Natural killer cell (primary cell): ENCODE measurements around the gene UBD. TPM values are rescaled to one million over a fixed set of nuclear protein-coding genes. Genes with fewer than 3 reads are reported as not detected.

Experiments
- ATAC-seq, 3 donors: fragments of 150-1000 bp in 2 of 3; fragments of 200-7000 bp in 1 of 3; cut with Tn5 transposase; 1 replicate in 1 of 3; 2 replicates in 2 of 3; pipeline ENCODE4 v1.10.0; 2021; ENCODE audit warnings: mild to moderate bottlenecking in 2 of 3, moderate library complexity in 2 of 3
- DNase-seq, 2 donors: peaks; one replicate each; pipeline versions ENCODE4 v3.0.0 to v3.0.0-alpha.2; 2013 to 2021; ENCODE audit warnings: mixed read lengths in 1 of 2
- H3K27ac ChIP-seq: one replicate; pipeline ENCODE4 v1.5.1; 2013; ENCODE audit warnings: mild to moderate bottlenecking, low read length
- H3K27me3 ChIP-seq: one replicate; pipeline ENCODE4 v1.6.1; 2013; ENCODE audit warnings: low read length; ENCODE audit not compliant: control insufficient read depth, insufficient read depth
- H3K36me3 ChIP-seq: one replicate; pipeline ENCODE4 v1.6.1; 2013; ENCODE audit warnings: low read length; ENCODE audit not compliant: control insufficient read depth, insufficient read depth
- H3K4me1 ChIP-seq: one replicate; pipeline ENCODE4 v1.6.1; 2013; ENCODE audit warnings: low read length; ENCODE audit not compliant: control insufficient read depth, insufficient read depth
- H3K4me3 ChIP-seq: one replicate; pipeline ENCODE4 v1.5.1; 2013; ENCODE audit warnings: low read length
- H3K9me3 ChIP-seq: one replicate; pipeline ENCODE4 v1.6.1; 2013; ENCODE audit warnings: low read length; ENCODE audit not compliant: control insufficient read depth, insufficient read depth
- H3K27ac Mint-ChIP-seq, 2 donors: one replicate each; pipeline ENCODE4 v1.8.0; 2022; ENCODE audit warnings: mild to moderate bottlenecking in 2 of 2, mixed read lengths in 2 of 2, moderate library complexity in 1 of 2
- H3K27me3 Mint-ChIP-seq, 2 donors: one replicate each; pipeline ENCODE4 v1.8.0; 2022; ENCODE audit warnings: low read depth in 2 of 2, mixed read lengths in 2 of 2
- H3K36me3 Mint-ChIP-seq: one replicate; pipeline ENCODE4 v1.8.0; 2022; ENCODE audit warnings: mixed read lengths
- H3K4me1 Mint-ChIP-seq, 2 donors: one replicate each; pipeline ENCODE4 v1.8.0; 2022; ENCODE audit warnings: mixed read lengths in 2 of 2
- H3K4me3 Mint-ChIP-seq: one replicate; pipeline ENCODE4 v1.8.0; 2022; ENCODE audit warnings: mild to moderate bottlenecking, moderate library complexity, mixed read lengths
- H3K9me3 Mint-ChIP-seq, 2 donors: one replicate each; pipeline ENCODE4 v1.8.0; 2022; ENCODE audit warnings: mixed read lengths in 2 of 2
- WGBS: methylation state at CpG from one replicate; pipeline ENCODE4 v1.1.7; 2013; ENCODE audit warnings: missing lambda C conversion rate; ENCODE audit not compliant: insufficient coverage; 5-methylcytosine and 5-hydroxymethylcytosine counted together
- intact Hi-C: fragments of 100-400 bp; cut with micrococcal nuclease; formaldehyde crosslinking; loops from one replicate; pipeline ENCODE4 v1.14.2; 2022
- total RNA-seq, 4 donors: library from RNA; stranded (reverse); fragments of 120-200 nt in 1 of 4; gene quantifications; one replicate each; pipeline versions ENCODE4 v1.2.3 to v1.2.4, GENCODE V29; 2013 to 2022
- TF ChIP-seq, protein P1 (sequence below): fragments of 200-600 bp; IDR thresholded peaks from one replicate; pipeline ENCODE4 v1.8.0; 2022; ENCODE audit warnings: antibody characterized with exemption

The UBD gene
- total RNA-seq, 3 donors from 2014 or later (not counting 1 experiment from before 2014, with no cell fraction given) = not detected

DNA sequence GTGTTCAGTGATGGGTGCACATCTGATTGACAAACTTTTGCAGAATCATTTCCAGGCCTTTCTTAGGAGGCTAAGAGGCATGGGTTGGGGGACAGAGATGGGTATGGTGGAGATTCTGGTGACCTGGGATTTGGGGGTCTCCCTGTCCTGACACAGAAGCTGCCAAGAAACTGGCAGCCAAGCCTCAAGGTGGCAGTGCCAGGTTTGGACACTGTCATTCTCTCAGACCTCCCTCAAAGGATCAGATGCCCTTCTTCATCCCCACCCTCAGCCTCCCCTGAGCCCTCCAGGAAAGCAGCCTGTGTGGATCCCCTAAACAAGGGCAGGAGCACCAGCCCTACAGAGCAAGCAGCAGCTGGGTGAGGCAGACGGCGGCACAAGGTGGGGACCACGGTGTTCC, 53.7 kb downstream of the UBD start:
- TF ChIP-seq, protein P1, sequence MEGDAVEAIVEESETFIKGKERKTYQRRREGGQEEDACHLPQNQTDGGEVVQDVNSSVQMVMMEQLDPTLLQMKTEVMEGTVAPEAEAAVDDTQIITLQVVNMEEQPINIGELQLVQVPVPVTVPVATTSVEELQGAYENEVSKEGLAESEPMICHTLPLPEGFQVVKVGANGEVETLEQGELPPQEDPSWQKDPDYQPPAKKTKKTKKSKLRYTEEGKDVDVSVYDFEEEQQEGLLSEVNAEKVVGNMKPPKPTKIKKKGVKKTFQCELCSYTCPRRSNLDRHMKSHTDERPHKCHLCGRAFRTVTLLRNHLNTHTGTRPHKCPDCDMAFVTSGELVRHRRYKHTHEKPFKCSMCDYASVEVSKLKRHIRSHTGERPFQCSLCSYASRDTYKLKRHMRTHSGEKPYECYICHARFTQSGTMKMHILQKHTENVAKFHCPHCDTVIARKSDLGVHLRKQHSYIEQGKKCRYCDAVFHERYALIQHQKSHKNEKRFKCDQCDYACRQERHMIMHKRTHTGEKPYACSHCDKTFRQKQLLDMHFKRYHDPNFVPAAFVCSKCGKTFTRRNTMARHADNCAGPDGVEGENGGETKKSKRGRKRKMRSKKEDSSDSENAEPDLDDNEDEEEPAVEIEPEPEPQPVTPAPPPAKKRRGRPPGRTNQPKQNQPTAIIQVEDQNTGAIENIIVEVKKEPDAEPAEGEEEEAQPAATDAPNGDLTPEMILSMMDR = no peak
- no peaks in the 10 kb centered on the region for H3K9me3 Mint-ChIP-seq
- no peak for ATAC-seq
- no peak overlapping the region for H3K27ac Mint-ChIP-seq
- Histone ChIP-seq H3K36me3 (no peaks in the 10 kb centered on the region), H3K4me1 (no peaks in the 10 kb centered on the region), H3K9me3 (no peaks in the 10 kb centered on the region), H3K27me3 (no peaks in the 10 kb centered on the region), H3K27ac (no peak overlapping the region), H3K4me3 (no peak overlapping the region)
- H3K4me1 Mint-ChIP-seq = no peaks in the 10 kb centered on the region
- no peaks in the 10 kb centered on the region for H3K36me3 Mint-ChIP-seq
- intact Hi-C loops = no loop called here
- 96% methylated on average over 3 of the region's 3 CpGs for WGBS
- H3K4me3 Mint-ChIP-seq = no peak overlapping the region
- no peak for DNase-seq
- H3K27me3 Mint-ChIP-seq = peaks cover 6 to 12% of the 10 kb centered on the region in 2 donors

Other genes starting within 250 kb of the UBD start
- gene OR5V1, start 190.9 kb downstream of the UBD start, total RNA-seq = not detected
- not detected for gene OR12D3, start 184.4 kb downstream of the UBD start, total RNA-seq
- not detected for gene OR12D2, start 164.1 kb downstream of the UBD start, total RNA-seq
- not detected for gene OR12D1, start 144.8 kb downstream of the UBD start, total RNA-seq
- not detected for gene OR10C1, start 120.4 kb downstream of the UBD start, total RNA-seq
- not detected for gene OR11A1, start 102.7 kb downstream of the UBD start, total RNA-seq
- gene OR2H1, start 102.6 kb downstream of the UBD start, total RNA-seq = not detected
- not detected for gene MAS1L, start 71.8 kb downstream of the UBD start, total RNA-seq
- not detected for gene OR2H2, start 25.4 kb upstream of the UBD start, total RNA-seq
- 10 to 100 TPM in 2 of 3 donors, 1 to 10 TPM in 1; 7.6 to 12.8 (median 10.9) TPM for gene GABBR1, start 73.5 kb upstream of the UBD start, total RNA-seq
- not detected for gene MOG, start 97.4 kb upstream of the UBD start, total RNA-seq
- gene ZFP57, start 121.4 kb upstream of the UBD start, total RNA-seq = 10 to 100 TPM in 1 of 3 donors, 1 to 10 TPM in 1, not detected in 1; 2.9 to 12.8 TPM
- 1,000 to 10,000 TPM; 1,031 to 1,621 (median 1,125) TPM for gene HLA-F, start 163.7 kb upstream of the UBD start, total RNA-seq